ENCODE results near the gene CALD1.

GRCh38 chr7:134798155-134798554 lies 18.7 kb downstream of the CALD1 start:
- TF ChIP-seq POLR2A (IDR thresholded peaks at IDR 0.05) (no peak), CTCF (IDR thresholded peaks at IDR 0.05) (no peak)
